Neutrophil (primary cell): ENCODE data around the gene VWDE.

ENCODE experiments used
- H3K27ac ChIP-seq: fragments of 200-600 bp; sonication (generic); 2 replicates; pipeline ENCODE4 v1.5.1; 2016; ENCODE audit warnings: mild to moderate bottlenecking, moderate library complexity
- H3K27me3 ChIP-seq: fragments of 200-600 bp; sonication (generic); 2 replicates; pipeline ENCODE4 v1.6.0; 2016; ENCODE audit warnings: mild to moderate bottlenecking
- H3K36me3 ChIP-seq: fragments of 200-600 bp; sonication (generic); 2 replicates; pipeline ENCODE4 v1.5.1; 2017
- H3K4me1 ChIP-seq, 2 experiments: fragments of 200-600 bp in 1 of 2; sonication (generic) in 1 of 2; 1 replicate in 1 of 2; 2 replicates in 1 of 2; pipeline versions ENCODE4 v1.5.1 to v1.6.1; 2013 to 2016; ENCODE audit warnings: low read depth in 1 of 2, low read length in 1 of 2, mild to moderate bottlenecking in 1 of 2, moderate library complexity in 1 of 2; ENCODE audit not compliant: control insufficient read depth in 1 of 2, insufficient read depth in 1 of 2
- H3K4me3 ChIP-seq, 2 experiments: fragments of 200-600 bp in 1 of 2; sonication (generic) in 1 of 2; 1 replicate in 1 of 2; 2 replicates in 1 of 2; pipeline ENCODE4 v1.5.1; 2013 to 2016; ENCODE audit warnings: low read depth in 1 of 2, low read length in 1 of 2, mild to moderate bottlenecking in 1 of 2, moderate library complexity in 1 of 2
- H3K9me3 ChIP-seq: fragments of 200-600 bp; sonication (generic); 2 replicates; pipeline ENCODE4 v1.5.1; 2016
- CTCF ChIP-seq: fragments of 200-600 bp; sonication (generic); IDR thresholded peaks from 2 replicates; pipeline ENCODE4 v1.5.1; 2016; ENCODE audit warnings: antibody characterized with exemption

The VWDE gene

GRCh38 chr7:12351843-12352242, 51.8 kb downstream of the VWDE start:
- no peaks in the 10 kb centered on the region for H3K4me1 ChIP-seq
- no peak overlapping the region for H3K4me3 ChIP-seq
- H3K9me3 ChIP-seq, result no peaks in the 10 kb centered on the region
- TF ChIP-seq CTCF, result no peak
- H3K27ac ChIP-seq, result no peak overlapping the region
- H3K36me3 ChIP-seq, result no peaks in the 10 kb centered on the region
- H3K27me3 ChIP-seq, result no peaks in the 10 kb centered on the region

GRCh38 chr7:12350971-12351370, 52.7 kb downstream of the VWDE start:
- H3K4me3 ChIP-seq, result no peak overlapping the region
- H3K4me1 ChIP-seq, result no peaks in the 10 kb centered on the region
- H3K27me3 ChIP-seq, result no peaks in the 10 kb centered on the region
- no peaks in the 10 kb centered on the region for H3K36me3 ChIP-seq
- no peak overlapping the region for H3K27ac ChIP-seq
- no peaks in the 10 kb centered on the region for H3K9me3 ChIP-seq
- TF ChIP-seq CTCF, result no peak

GRCh38 chr7:12337095-12337494, 66.6 kb downstream of the VWDE start:
- no peaks in the 10 kb centered on the region for H3K27me3 ChIP-seq
- TF ChIP-seq CTCF, result no peak
- no peak overlapping the region for H3K27ac ChIP-seq
- no peak overlapping the region for H3K4me3 ChIP-seq
- H3K36me3 ChIP-seq, result no peaks in the 10 kb centered on the region
- H3K9me3 ChIP-seq, result no peaks in the 10 kb centered on the region
- H3K4me1 ChIP-seq, result no peaks in the 10 kb centered on the region

GRCh38 chr7:12328888-12329770, 74.5 kb downstream of the VWDE start:
- Histone ChIP-seq H3K4me1 (no peaks in the 10 kb centered on the region), H3K27ac (no peak overlapping the region), H3K36me3 (no peaks in the 10 kb centered on the region), H3K27me3 (no peaks in the 10 kb centered on the region), H3K9me3 (no peaks in the 10 kb centered on the region), H3K4me3 (no peak overlapping the region)
- no peak for TF ChIP-seq CTCF

GRCh38 chr7:12327922-12328321, 75.7 kb downstream of the VWDE start:
- Histone ChIP-seq H3K36me3 (no peaks in the 10 kb centered on the region), H3K27me3 (no peaks in the 10 kb centered on the region), H3K27ac (no peak overlapping the region), H3K9me3 (no peaks in the 10 kb centered on the region), H3K4me3 (no peak overlapping the region), H3K4me1 (no peaks in the 10 kb centered on the region)
- no peak for TF ChIP-seq CTCF
